ENCODE measurements around the gene PCDHA10. TPM values are rescaled to one million over a fixed set of nuclear protein-coding genes. Genes with fewer than 3 reads are reported as not detected.

Gene PCDHA10
- total RNA-seq, 1 experiment from 2014 or later = 11.6 TPM

- BruUV-seq (replicated peaks) = no TSS peak
- ChIA-PET CTCF (interaction anchor here (0.6 to 1.8 kb wide), 12 partner anchors 10 to 199 kb away, joined by 3 to 13 read pairs (median 4); partner anchors contain the start of genes PCDHA10, PCDHA12, PCDHA13 and PCDHA5), POLR2A (ENCODE audit: low non-redundant PET) (interaction anchor here (0.6 kb wide), 1 partner anchor 232 kb away, joined by 3 read pairs; no protein-coding TSS in a partner anchor)
- no peak within 1 kb of the TSS for H3K27ac ChIP-seq (ENCODE audit: low read depth, low read length, poor library complexity, severe bottlenecking)
- peak; percentile 76 for DNase-seq (ENCODE audit: low spot score)
- no peaks in the 10 kb centered on the region for H3K27me3 ChIP-seq (replicated peaks; ENCODE audit: insufficient read depth, low read depth, low read length, poor library complexity)
- no peaks in the 10 kb centered on the region for H3K4me1 ChIP-seq (ENCODE audit: insufficient read depth, low read length, poor library complexity, severe bottlenecking)
- no peaks in the 10 kb centered on the region for H3K36me3 ChIP-seq (ENCODE audit: insufficient read depth, low read length, poor library complexity, severe bottlenecking)
- H3K9me3 ChIP-seq (ENCODE audit: low read depth, low read length, poor library complexity, severe bottlenecking) = no peaks in the 10 kb centered on the region
- intact Hi-C loops (cut with micrococcal nuclease; ENCODE audit: unreplicated experiment) = no loop called here
- no peak for TF ChIP-seq EZH2 (IDR thresholded peaks at IDR 0.05; ENCODE audit: borderline replicate concordance, low read depth, low read length, poor library complexity, severe bottlenecking)
- TF ChIP-seq CTCF (conservative IDR thresholded peaks at IDR 0.05; ENCODE audit: low read depth, low read length) = peak; percentile 71
- peak within 1 kb of the TSS; percentile 52 for H3K4me3 ChIP-seq (ENCODE audit: low read depth, low read length, poor library complexity, severe bottlenecking)
Observed at GRCh38 chr5:140840978-140841962, 14.4 kb upstream of the PCDHA10 start, which contains the start of gene PCDHA8. TSS of gene PCDHA8 (plus strand) at chr5:140841187. CDS start at chr5:140841322, 135 bp downstream.

DNA sequence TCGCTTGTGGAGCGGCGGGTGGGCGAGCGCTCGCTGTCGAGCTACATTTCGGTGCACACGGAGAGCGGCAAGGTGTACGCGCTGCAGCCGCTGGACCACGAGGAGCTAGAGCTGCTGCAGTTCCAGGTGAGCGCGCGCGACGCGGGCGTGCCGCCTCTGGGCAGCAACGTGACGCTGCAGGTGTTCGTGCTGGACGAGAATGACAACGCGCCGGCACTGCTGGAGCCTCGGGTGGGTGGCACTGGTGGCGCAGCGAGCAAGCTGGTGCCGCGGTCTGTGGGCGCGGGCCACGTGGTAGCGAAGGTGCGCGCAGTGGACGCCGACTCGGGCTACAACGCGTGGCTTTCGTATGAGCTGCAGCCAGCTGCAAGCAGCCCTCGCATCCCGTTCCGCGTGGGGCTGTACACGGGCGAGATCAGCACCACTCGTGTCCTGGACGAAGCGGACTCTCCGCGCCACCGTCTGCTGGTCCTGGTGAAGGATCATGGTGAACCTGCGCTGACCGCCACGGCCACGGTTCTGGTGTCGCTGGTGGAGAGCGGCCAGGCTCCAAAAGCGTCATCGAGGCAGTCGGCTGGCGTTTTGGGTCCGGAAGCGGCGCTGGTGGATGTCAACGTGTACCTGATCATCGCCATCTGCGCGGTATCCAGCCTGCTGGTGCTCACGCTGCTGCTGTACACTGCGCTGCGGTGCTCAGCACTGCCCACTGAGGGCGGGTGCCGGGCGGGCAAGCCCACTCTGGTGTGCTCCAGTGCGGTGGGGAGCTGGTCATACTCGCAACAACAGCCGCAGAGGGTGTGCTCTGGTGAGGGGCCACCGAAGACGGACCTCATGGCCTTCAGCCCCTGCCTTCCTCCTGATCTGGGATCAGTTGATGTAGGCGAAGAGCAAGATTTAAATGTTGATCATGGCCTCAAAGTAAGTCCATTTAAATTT is 12.6 kb upstream of the PCDHA10 start:
- TF ChIP-seq EZH2 (IDR thresholded peaks at IDR 0.05; ENCODE audit: borderline replicate concordance, low read depth, low read length, poor library complexity, severe bottlenecking) (no peak), CTCF (conservative IDR thresholded peaks at IDR 0.05; ENCODE audit: low read depth, low read length) (no peak)
- H3K27me3 ChIP-seq (replicated peaks; ENCODE audit: insufficient read depth, low read depth, low read length, poor library complexity) = no peaks in the 10 kb centered on the region
- intact Hi-C loops (cut with micrococcal nuclease; ENCODE audit: unreplicated experiment) = no loop called here
- H3K9me3 ChIP-seq (ENCODE audit: low read depth, low read length, poor library complexity, severe bottlenecking) = no peaks in the 10 kb centered on the region
- H3K36me3 ChIP-seq (ENCODE audit: insufficient read depth, low read length, poor library complexity, severe bottlenecking) = no peaks in the 10 kb centered on the region
- ChIA-PET POLR2A (ENCODE audit: low non-redundant PET) (no interaction called here), CTCF (no interaction called here)
- H3K27ac ChIP-seq (ENCODE audit: low read depth, low read length, poor library complexity, severe bottlenecking) = no peak overlapping the region
- no peak for DNase-seq (ENCODE audit: low spot score)
- BruUV-seq (replicated peaks) = no TSS peak
- no peaks in the 10 kb centered on the region for H3K4me1 ChIP-seq (ENCODE audit: insufficient read depth, low read length, poor library complexity, severe bottlenecking)
- H3K4me3 ChIP-seq (ENCODE audit: low read depth, low read length, poor library complexity, severe bottlenecking) = no peak overlapping the region
